Effector memory CD4-positive, alpha-beta T cell (primary cell): Measurements from ENCODE around the gene RAB40C.

Experiments
- DNase-seq, 3 donors: peaks; one replicate each; pipeline ENCODE4 v3.0.0-alpha.2; 2020
- H3K27ac ChIP-seq: 2 replicates; pipeline ENCODE4 v1.7.0; 2013; ENCODE audit warnings: mild to moderate bottlenecking, low read length, moderate library complexity; ENCODE audit not compliant: insufficient read depth, poor library complexity, severe bottlenecking
- H3K27me3 ChIP-seq: replicated peaks from 2 replicates; pipeline ENCODE4 v1.7.0; 2013; ENCODE audit warnings: mild to moderate bottlenecking, low read length; ENCODE audit not compliant: insufficient read depth, control insufficient read depth, poor library complexity, severe bottlenecking
- H3K36me3 ChIP-seq: 2 replicates; pipeline ENCODE4 v1.7.0; 2013; ENCODE audit warnings: mild to moderate bottlenecking, low read length, moderate library complexity; ENCODE audit not compliant: control insufficient read depth, insufficient read depth
- H3K4me1 ChIP-seq: 2 replicates; pipeline ENCODE4 v1.7.0; 2013; ENCODE audit warnings: low read length, mild to moderate bottlenecking; ENCODE audit not compliant: control insufficient read depth, insufficient read depth, poor library complexity, severe bottlenecking
- H3K4me3 ChIP-seq: 2 replicates; pipeline ENCODE4 v1.7.0; 2013; ENCODE audit warnings: low read length, low read depth, mild to moderate bottlenecking; ENCODE audit not compliant: insufficient read depth, poor library complexity, severe bottlenecking
- H3K9me3 ChIP-seq: 2 replicates; pipeline ENCODE4 v1.7.0; 2013; ENCODE audit warnings: mild to moderate bottlenecking, low read length, moderate library complexity; ENCODE audit not compliant: control insufficient read depth

Gene RAB40C

DNA sequence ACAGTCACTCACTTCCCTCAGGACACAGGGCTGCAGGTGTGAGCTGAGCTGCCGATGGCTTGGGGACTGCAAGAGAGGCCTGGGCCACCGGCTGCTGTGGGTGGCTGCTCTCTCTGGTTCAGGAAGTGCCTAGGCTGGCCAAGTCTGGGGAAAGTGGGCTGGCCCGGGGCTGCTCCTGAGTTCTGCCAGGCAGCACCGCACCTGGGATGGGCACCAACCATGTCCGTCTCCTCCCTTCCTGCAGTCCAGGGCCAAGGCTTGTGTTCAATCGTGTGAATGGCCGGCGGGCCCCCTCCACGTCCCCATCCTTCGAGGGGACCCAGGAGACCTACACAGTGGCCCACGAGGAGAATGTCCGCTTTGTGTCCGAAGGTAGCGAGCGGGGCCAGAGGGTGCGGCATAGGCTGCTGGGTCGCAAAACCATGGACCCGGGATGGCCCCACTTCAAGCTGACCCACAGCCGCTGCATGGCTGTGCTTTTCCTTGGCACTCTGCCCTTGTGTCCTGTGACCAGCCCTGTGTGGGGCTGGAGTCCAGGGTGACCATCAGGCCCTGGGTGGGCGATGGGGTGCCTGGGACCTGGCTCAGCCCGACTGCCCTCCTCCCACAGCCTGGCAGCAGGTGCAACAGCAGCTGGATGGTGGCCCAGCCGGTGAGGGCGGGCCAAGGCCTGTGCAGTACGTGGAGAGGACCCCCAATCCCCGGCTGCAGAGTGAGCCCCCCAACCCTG, 57.5 kb downstream of the RAB40C start:
- Histone ChIP-seq H3K4me3 (no peak overlapping the region), H3K36me3 (no peaks in the 10 kb centered on the region), H3K4me1 (peaks cover 24% of the 10 kb centered on the region), H3K27me3 (no peaks in the 10 kb centered on the region), H3K27ac (no peak overlapping the region), H3K9me3 (no peaks in the 10 kb centered on the region)
- no peak for DNase-seq

DNA sequence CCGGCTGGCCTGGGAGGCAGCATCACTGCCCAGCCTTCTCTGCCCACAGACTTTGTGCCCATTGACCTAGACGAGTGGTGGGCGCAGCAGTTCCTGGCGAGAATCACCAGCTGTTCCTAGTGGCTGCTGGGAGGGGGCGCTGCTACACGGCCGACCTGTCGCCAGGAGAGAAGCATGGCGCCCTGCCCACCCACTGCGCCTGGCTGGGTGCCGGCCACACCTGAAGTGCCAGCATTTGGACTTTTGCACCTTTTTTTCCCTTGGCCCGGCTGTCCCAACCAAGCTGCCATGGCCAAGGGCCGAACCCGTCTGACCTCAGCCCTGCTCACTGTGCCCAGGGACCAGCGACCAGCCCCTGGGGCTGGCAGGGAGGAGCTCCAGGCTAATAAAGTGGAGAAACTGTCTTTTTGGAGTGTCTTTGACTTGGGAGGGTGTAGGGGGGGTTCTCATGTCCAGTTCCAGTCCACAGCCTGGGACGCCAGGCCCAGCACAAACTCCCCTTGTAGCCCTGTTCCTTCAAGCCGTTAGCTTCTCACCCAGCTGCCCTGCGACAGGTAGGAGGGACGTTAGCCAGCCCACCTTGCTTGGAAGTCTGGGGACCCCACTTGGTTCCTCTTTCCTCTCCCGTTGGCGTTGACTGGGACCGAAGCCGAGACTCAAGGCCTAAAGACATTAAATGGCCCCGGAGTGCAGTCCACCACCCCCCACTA, 58.4 kb downstream of the RAB40C start:
- H3K4me3 ChIP-seq = peak overlapping the region; percentile 64
- peak overlapping the region; percentile 91 for H3K27ac ChIP-seq
- H3K9me3 ChIP-seq = no peaks in the 10 kb centered on the region
- no peaks in the 10 kb centered on the region for H3K36me3 ChIP-seq
- DNase-seq = no peak
- H3K4me1 ChIP-seq = peaks cover 21% of the 10 kb centered on the region
- H3K27me3 ChIP-seq = no peaks in the 10 kb centered on the region

DNA sequence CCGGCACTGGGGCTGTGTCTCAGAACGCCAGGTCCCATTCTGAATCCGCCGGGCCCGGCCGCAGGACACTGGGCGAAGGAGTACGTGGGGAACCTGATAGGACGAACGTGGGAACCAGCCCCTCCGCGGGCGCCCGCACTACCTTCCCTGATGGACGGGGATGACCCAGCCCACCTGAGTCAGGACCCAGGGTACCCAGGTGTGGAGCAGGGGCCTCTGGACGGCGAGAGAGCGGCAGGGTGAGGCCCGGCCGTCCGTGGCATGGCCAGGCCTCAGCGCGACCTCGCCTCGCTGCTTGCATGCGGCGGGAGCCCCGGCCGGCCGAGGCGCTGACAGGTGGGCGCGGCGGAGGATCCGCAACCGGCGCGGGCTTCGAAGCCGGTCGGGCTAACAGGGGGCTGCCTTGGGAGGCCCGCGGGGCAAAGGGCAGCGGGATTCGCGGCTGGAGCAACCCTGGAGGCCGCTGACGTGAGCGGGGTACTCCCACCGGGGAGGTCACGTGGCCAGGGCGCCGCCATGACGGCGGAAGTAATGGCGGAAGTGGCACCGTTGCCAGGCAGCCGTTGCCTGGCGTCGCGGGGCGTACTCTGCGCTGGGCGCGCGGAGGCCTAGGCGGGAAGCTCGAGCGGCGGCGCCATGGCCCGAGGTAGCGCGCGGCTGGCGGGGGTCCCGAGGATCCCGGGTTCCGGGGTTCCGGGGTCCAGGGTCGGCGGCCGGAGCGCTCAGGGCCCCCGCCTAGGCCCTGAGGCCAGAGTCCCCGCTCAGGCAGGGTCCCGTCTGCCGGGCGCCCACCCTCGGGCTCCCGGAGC, 59.1 kb downstream of the RAB40C start, which contains the start of gene WDR90:
WDR90 (plus strand) TSS at position 585 of the 809 bp plus-strand sequence; CDS start at position 637, 52 bp downstream.
- Histone ChIP-seq H3K9me3 (no peaks in the 10 kb centered on the region), H3K27ac (peak within 1 kb of the TSS; percentile 91), H3K27me3 (no peaks in the 10 kb centered on the region), H3K36me3 (no peaks in the 10 kb centered on the region), H3K4me1 (peaks cover 21% of the 10 kb centered on the region), H3K4me3 (peak within 1 kb of the TSS; percentile 64)
- peak; percentile 85 to 91 (median 86) for DNase-seq

DNA sequence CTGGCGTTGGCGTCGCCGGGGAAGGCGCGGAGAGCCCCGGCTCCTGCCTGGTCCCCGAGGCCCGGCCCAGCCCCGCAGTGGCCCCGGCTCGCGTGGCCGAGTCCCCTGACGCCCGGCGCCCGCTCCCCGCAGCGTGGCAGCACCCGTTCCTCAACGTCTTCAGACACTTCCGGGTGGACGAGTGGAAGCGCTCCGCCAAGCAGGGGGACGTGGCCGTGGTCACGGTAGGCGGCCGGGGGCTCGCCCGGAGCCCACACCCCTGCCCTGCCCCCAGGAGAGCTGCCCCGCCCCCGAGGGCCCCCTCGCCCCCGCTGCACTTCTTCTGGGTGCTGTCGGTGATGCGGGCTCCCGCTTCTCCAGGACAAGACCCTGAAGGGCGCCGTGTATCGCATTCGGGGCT, 59.8 kb downstream of the RAB40C start:
- no peak for DNase-seq
- Histone ChIP-seq H3K27me3 (no peaks in the 10 kb centered on the region), H3K36me3 (no peaks in the 10 kb centered on the region), H3K9me3 (no peaks in the 10 kb centered on the region), H3K4me3 (peak overlapping the region; percentile 64), H3K27ac (peak overlapping the region; percentile 91), H3K4me1 (peaks cover 21% of the 10 kb centered on the region)

DNA sequence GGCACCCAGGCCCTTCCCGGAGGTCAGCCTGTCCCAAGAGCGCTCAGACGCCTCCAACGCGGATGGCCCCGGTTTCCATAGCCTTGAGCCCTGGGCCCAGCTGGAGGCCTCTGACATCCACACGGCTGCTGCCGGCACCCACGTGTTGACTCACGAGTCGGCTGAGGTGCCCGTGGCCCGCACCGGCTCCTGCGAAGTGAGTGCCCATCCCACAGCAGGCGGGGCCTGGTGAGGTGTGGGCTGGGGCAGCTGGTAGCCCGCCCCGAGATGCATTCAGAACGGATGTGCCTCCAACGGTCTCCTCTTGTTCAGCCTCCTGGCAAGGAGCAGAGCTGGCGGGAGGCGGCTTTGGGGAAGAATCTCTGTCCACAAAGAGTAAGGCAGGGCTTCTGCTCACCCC, 62.0 kb downstream of the RAB40C start:
- no peak for DNase-seq
- H3K4me1 ChIP-seq = peaks cover 21% of the 10 kb centered on the region

GRCh38 chr16:652454-653305, 62.8 kb downstream of the RAB40C start:
- peaks cover 18% of the 10 kb centered on the region for H3K4me1 ChIP-seq
- no peaks in the 10 kb centered on the region for H3K27me3 ChIP-seq
- H3K36me3 ChIP-seq = no peaks in the 10 kb centered on the region
- H3K9me3 ChIP-seq = no peaks in the 10 kb centered on the region
- H3K4me3 ChIP-seq = no peak overlapping the region
- no peak for DNase-seq
- H3K27ac ChIP-seq = no peak overlapping the region

More for the DNA sequence above, 62.0 kb downstream of the RAB40C start:
- no peaks in the 10 kb centered on the region for H3K9me3 ChIP-seq
- no peak overlapping the region for H3K4me3 ChIP-seq
- no peaks in the 10 kb centered on the region for H3K36me3 ChIP-seq
- no peak overlapping the region for H3K27ac ChIP-seq
- no peaks in the 10 kb centered on the region for H3K27me3 ChIP-seq

DNA sequence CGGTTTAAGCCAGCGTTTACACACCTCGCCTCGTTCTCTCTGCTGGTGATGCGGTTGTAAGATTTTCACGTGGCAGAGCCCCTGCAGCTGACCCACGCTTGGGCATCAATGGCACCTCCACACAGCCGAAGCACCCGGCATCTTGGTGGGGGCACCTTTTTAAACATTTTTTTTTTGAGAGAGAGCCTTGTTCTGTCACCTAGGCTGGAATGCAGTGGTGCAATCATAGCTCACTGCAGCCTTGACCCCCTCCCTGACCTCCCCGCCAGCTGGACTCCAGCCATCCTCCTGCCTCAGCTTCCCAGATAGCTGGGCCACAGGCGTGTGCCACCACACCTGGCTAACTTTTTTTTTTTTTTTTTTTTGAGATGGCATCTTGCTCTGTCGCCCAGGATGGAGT, 64.2 kb downstream of the RAB40C start:
- Histone ChIP-seq H3K4me3 (no peak overlapping the region), H3K36me3 (no peaks in the 10 kb centered on the region), H3K27me3 (no peaks in the 10 kb centered on the region), H3K27ac (no peak overlapping the region), H3K9me3 (no peaks in the 10 kb centered on the region), H3K4me1 (peaks cover 7% of the 10 kb centered on the region)
- DNase-seq = no peak

DNA sequence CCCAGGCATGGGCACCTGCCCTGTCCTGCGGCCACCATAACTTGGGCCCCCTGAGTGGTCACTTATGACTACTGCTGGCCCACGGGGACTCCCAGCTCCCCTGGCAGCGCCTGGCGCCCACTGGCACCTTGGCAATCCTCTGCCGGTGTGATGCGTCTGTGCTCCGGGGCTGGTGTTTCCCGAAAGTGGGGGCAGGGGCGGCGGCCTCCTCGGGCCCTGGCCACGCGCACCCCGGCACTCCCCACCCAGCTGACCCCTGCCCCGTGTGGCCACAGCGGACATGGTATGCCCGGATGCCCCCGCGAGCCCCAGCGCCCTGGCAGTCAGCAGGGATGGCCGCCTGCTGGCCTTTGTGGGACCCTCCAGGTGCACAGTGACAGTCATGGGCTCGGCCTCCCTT, 67.6 kb downstream of the RAB40C start:
- Histone ChIP-seq H3K36me3 (no peaks in the 10 kb centered on the region), H3K4me3 (no peak overlapping the region), H3K27ac (no peak overlapping the region), H3K9me3 (no peaks in the 10 kb centered on the region), H3K4me1 (no peaks in the 10 kb centered on the region), H3K27me3 (no peaks in the 10 kb centered on the region)
- no peak for DNase-seq
